Measurements from ENCODE around the gene MRRF. TPM values are rescaled to one million over a fixed set of nuclear protein-coding genes. Genes with fewer than 3 reads are reported as not detected.

Gene MRRF
- total RNA-seq, 3 donors from 2014 or later (not counting 1 experiment from before 2014, with no cell fraction given), result 17.7 to 29.9 (median 21.3) TPM

DNA sequence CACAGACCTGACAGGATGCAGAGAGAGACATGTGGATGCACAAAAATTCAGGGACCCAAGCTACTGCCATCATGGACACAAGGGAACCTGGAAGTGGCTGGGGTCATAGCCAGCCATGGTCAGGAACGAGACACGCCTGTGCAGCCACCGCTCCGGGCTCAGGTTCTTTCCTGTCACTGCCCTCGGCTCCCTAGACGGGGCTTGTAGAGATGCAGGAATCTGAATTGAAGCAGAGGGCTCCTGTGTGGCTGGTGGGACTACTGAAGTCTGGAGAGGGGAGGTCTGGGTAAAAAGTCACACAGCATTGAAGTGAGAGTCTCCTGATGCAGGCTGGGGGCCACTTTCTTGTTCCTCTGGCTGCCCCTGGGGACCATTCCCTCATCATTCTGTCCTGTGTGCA, 73.9 kb downstream of the MRRF start:
- no peak overlapping the region for H3K4me3 ChIP-seq (ENCODE audit: low read length)
- no peaks in the 10 kb centered on the region for H3K4me1 ChIP-seq (ENCODE audit: control insufficient read depth, insufficient read depth, low read length)
- peaks cover 0 to 3% of the 10 kb centered on the region in 2 donors for H3K27me3 Mint-ChIP-seq (ENCODE audit: low read depth in 2 of 2)
- no peaks in the 10 kb centered on the region for H3K9me3 ChIP-seq (ENCODE audit: control insufficient read depth, insufficient read depth, low read length)
- WGBS (ENCODE audit: insufficient coverage), result 83% methylated on average over 6 of the region's 6 CpGs
- DNase-seq, result no peak
- no peaks in the 10 kb centered on the region for H3K9me3 Mint-ChIP-seq
- no peak overlapping the region for H3K27ac ChIP-seq (ENCODE audit: low read length)
- no peaks in the 10 kb centered on the region for H3K4me1 Mint-ChIP-seq
- no peaks in the 10 kb centered on the region for H3K27me3 ChIP-seq (ENCODE audit: control insufficient read depth, insufficient read depth, low read length)
- H3K27ac Mint-ChIP-seq, result no peak overlapping the region
- no peaks in the 10 kb centered on the region for H3K36me3 ChIP-seq (ENCODE audit: control insufficient read depth, insufficient read depth, low read length)
- no peaks in the 10 kb centered on the region for H3K36me3 Mint-ChIP-seq
- H3K4me3 Mint-ChIP-seq, result no peak overlapping the region
- ATAC-seq, result no peak
- intact Hi-C loops (cut with micrococcal nuclease), result no loop called here
- TF ChIP-seq CTCF (IDR thresholded peaks at IDR 0.05), result no peak

GRCh38 chr9:122338994-122339393, 74.3 kb downstream of the MRRF start:
- Histone ChIP-seq H3K4me3 (ENCODE audit: low read length) (no peak overlapping the region), H3K9me3 (ENCODE audit: control insufficient read depth, insufficient read depth, low read length) (no peaks in the 10 kb centered on the region), H3K27ac (ENCODE audit: low read length) (no peak overlapping the region), H3K36me3 (ENCODE audit: control insufficient read depth, insufficient read depth, low read length) (no peaks in the 10 kb centered on the region), H3K27me3 (ENCODE audit: control insufficient read depth, insufficient read depth, low read length) (no peaks in the 10 kb centered on the region), H3K4me1 (ENCODE audit: control insufficient read depth, insufficient read depth, low read length) (no peaks in the 10 kb centered on the region)
- no peaks in the 10 kb centered on the region for H3K4me1 Mint-ChIP-seq
- intact Hi-C loops (cut with micrococcal nuclease), result no loop called here
- no peak overlapping the region for H3K27ac Mint-ChIP-seq
- ATAC-seq (no peak), DNase-seq (no peak)
- peaks cover 0 to 3% of the 10 kb centered on the region in 2 donors for H3K27me3 Mint-ChIP-seq (ENCODE audit: low read depth in 2 of 2)
- no peaks in the 10 kb centered on the region for H3K9me3 Mint-ChIP-seq
- WGBS (ENCODE audit: insufficient coverage), result 91% methylated on average over 3 of the region's 3 CpGs
- no peaks in the 10 kb centered on the region for H3K36me3 Mint-ChIP-seq
- no peak overlapping the region for H3K4me3 Mint-ChIP-seq
- no peak for TF ChIP-seq CTCF (IDR thresholded peaks at IDR 0.05)

DNA sequence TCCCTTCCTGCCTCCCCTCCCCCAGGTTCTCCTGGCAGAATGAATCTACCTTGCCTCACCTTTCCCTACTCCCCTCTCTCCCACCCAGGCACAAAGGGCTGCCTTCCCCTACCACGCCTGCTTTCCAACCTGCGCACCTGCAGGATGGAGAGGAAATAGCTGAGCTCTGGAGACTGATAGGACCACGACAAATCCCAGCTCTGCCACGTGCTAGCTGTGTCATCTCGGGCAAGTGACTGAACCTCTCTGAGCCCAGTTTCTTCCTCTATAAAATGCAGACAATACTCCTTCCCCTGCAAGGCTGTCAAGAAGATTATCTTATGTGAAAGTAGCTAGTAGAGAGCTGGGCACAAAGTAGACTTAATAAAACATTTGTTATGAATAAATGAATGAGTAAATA, 74.9 kb downstream of the MRRF start:
- H3K27ac Mint-ChIP-seq, result no peak overlapping the region
- no peak for DNase-seq
- ATAC-seq, result no peak

More for the DNA sequence above, 74.9 kb downstream of the MRRF start:
- Histone ChIP-seq H3K36me3 (ENCODE audit: control insufficient read depth, insufficient read depth, low read length) (no peaks in the 10 kb centered on the region), H3K9me3 (ENCODE audit: control insufficient read depth, insufficient read depth, low read length) (no peaks in the 10 kb centered on the region), H3K4me3 (ENCODE audit: low read length) (no peak overlapping the region), H3K27me3 (ENCODE audit: control insufficient read depth, insufficient read depth, low read length) (no peaks in the 10 kb centered on the region), H3K4me1 (ENCODE audit: control insufficient read depth, insufficient read depth, low read length) (no peaks in the 10 kb centered on the region), H3K27ac (ENCODE audit: low read length) (no peak overlapping the region)
- intact Hi-C loops (cut with micrococcal nuclease), result no loop called here
- WGBS (ENCODE audit: insufficient coverage), result 74% methylated on average over 5 of the region's 5 CpGs
- no peak overlapping the region for H3K4me3 Mint-ChIP-seq
- TF ChIP-seq CTCF (IDR thresholded peaks at IDR 0.05), result no peak
- H3K36me3 Mint-ChIP-seq, result no peaks in the 10 kb centered on the region
- H3K9me3 Mint-ChIP-seq, result no peaks in the 10 kb centered on the region
- H3K27me3 Mint-ChIP-seq (ENCODE audit: low read depth in 2 of 2), result peaks cover 0 to 3% of the 10 kb centered on the region in 2 donors
- H3K4me1 Mint-ChIP-seq, result no peaks in the 10 kb centered on the region

Measured in natural killer cell (primary cell).